Measurements from ENCODE around the gene ANKRD40.
"Not testable (repeated sequence)": the region's sequence is repeated elsewhere in the genome, so short reads cannot be mapped to it uniquely, and the experiment has no call there.

ANKRD40 gene

DNA sequence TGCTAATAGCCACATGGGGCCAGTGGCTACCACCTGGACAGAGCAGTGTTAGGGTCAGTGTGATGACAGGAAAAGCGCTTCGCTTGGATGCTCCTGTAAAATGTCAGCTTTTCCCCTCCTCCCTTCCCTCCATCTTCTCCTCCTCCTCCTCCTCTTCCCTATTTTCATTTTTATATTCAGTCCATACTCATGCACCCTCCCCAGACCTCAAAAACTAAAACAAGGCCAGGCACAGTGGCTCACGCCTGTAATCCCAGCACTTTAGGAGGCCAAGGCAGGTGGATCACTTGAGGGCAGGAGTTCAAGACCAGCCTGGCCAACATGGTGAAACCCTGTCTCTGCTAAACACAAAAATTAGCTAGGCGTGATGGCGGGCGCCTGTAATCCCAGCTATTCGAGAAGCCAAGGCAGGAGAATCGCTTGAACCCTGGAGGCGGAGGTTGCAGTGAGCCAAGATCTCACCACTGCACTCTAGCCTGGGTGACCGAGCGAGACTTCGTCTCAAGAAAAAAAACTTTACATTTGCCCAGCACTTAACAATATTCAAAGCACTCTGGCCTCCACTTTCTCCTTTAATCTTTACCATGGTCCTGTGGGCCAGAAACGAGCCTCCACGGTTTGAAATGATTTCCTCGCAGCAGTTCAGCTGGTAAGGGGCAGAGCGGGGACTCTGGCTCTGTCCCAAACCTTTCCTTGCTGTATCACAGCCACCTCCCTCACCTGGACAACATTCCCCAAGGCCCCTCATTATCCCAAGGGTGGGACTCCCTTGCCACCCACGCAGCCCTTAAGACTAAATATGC lies 21.8 kb downstream of the ANKRD40 start:
- DNase-seq = no peak

DNA sequence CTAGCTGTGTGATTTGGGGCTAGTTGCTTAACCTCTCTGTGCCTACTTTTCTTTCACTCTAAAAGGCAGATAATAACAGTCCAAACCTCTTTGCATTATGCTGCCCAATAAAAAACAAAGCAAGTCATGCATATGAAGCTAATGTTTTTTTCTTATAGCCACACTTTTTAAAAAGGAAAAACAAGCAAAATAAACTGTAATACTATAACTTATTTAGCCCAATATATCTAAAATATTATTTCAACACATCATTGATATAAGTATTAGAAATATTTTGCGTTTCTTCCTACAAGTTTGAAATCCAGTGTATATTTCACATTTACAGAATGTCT lies 22.4 kb downstream of the ANKRD40 start:
- DNase-seq = no peak

DNA sequence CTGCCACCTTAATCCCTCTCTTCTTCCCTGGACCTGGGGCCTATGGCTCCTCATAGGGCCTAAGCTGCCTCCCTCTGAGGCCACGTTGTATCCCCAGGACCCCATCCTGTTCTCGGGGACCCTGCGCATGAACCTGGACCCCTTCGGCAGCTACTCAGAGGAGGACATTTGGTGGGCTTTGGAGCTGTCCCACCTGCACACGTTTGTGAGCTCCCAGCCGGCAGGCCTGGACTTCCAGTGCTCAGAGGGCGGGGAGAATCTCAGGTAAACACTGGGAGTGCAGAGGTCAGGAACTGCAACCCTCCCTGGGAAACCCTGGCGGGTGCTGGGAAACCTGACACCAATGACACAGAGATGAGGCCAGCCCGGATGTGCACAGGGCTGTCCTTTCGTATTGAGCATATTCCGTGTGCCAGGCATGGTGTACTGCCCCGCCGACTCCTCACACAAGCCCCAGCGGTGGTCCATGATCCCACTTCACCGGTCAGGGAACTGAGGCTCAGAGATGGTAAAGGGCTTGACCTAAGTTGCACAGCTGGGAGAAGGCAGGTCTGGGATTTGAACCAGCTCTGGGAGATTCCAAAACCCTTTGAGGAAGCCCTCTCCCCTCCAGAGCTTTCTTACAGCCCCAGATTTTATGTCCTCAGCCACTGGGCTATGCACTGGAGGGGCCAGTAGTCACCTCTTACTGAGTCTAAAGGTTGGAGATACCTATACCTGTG lies 22.9 kb downstream of the ANKRD40 start:
- no peak for DNase-seq

DNA sequence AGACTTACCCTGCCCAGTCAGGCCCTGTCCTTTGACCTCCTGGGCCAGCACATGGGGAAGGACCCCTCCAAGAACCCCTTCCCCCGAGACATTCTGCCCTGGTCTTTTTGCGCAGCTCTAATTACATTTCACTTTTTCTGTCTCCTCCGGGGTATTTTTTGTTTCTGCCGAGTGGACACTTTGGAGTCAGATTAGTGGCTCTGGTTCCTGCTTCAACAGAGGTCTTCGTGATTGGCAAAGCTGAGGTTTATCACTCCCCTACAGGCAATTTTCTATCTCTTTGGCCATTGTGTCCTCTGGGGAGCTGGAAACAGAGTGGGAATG lies 23.5 kb downstream of the ANKRD40 start:
- no peak for DNase-seq

DNA sequence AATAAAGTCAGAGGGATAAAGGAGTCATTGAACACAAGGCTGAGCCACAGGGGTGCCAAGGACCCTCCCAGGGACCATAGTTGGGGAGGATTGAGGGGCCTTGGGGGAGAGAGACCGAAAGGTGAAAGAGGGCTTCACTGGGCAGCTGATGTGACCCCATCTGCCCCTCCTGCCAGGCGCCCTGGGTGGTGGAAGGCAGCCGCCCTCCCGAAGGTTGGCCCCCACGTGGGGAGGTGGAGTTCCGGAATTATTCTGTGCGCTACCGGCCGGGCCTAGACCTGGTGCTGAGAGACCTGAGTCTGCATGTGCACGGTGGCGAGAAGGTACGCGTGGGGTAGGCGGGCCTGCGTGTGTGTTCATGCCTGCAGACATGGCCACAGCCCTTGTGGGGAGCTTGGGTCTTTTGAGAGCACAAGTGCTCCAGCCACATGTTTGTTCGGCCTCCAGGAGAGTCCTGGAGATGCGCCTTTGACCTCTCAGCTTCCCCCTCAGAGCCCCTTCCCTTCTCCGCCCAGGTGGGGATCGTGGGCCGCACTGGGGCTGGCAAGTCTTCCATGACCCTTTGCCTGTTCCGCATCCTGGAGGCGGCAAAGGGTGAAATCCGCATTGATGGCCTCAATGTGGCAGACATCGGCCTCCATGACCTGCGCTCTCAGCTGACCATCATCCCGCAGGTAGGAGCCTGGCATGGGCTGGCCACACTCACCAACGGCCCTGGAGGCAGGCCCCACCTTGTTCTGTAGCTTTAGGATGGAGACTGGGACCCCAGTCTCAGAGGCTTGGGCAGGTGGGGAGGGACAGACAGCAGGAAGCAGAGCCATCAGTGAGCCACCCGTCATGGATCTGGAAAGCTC lies 24.1 kb downstream of the ANKRD40 start:
- DNase-seq = no peak

DNA sequence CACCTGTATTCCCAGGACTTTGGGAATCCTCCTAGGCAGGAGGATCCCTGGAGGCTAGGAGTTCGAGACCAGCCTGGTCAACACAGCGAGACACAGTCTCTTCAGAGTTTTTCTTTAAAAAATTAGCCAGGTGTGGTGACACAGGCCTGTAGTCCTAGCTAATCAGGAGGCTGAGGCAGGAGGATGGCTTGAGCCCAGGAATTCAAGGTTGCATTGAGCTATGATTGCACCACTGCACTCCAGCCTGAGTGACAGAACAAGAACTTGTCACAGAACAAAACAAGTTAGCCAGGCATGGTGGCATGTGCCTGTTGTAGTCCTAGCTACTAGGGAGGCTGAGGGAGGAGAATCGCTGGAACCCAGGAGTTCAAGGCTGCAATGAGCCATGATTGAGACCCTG lies 24.8 kb downstream of the ANKRD40 start:
- no peak for DNase-seq

DNA sequence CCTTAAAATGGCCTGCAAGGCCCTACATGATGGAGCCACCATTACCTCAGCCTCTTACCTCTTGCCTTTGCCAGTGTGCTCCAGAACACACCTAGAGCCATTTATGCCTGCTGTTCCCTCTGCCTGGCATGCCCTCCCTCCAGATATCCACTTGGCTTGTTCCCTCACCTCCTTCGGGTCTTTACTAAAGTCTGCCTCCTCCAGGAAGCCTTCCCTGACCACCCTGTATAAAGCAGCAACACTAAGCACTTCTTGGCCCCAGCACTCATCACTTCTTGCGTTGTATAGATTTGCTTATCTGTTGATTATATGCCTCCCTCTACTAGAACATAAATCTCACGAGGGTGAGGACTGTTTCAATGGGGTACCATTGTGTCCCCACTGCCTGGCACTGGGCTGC lies 25.3 kb downstream of the ANKRD40 start:
- DNase-seq = no peak

DNA sequence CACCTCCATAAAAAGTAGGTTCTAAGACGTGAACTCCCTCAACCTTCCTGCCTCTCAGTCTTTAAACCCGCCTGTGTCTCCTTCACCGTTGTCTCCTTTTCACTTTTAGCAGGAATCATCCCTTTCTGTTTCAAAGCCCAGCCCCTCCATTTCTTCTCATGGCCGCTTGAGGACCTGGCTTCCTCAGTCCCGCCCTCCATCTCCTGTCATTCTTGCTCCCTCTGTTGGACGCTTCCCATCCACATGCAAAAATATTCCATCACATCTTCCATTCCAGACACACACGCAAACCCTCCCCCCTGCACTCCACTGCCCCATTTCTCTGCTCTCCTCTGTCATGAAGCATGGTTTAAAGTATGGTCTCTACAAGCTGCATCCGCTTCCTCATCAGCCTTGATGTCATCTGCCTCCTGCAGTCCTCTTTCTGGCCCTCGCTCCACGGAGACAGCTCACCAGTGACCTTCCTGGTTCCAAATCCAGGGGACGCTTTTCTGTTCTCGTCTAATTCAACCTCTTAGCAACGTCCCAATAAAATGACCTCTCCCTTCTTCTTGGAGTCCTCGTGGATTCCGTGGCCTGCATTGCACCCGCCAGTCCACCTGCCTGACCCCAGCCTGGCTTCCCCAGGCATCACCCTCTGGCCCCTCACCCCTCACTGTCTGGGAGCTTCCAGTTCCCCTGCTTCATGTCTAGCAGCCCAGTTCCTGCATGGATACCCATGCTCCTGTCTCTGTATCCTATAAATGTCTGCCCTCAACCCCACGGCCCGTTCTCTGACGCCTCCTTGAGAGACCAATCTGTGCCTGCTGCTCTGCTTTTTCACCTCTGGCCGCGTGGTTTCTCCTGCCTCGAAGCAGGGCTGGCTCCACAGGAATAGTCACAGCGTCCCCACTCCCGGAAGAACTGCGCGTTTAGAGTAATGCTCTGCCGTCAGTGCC lies 26.2 kb downstream of the ANKRD40 start:
- no peak for DNase-seq

DNA sequence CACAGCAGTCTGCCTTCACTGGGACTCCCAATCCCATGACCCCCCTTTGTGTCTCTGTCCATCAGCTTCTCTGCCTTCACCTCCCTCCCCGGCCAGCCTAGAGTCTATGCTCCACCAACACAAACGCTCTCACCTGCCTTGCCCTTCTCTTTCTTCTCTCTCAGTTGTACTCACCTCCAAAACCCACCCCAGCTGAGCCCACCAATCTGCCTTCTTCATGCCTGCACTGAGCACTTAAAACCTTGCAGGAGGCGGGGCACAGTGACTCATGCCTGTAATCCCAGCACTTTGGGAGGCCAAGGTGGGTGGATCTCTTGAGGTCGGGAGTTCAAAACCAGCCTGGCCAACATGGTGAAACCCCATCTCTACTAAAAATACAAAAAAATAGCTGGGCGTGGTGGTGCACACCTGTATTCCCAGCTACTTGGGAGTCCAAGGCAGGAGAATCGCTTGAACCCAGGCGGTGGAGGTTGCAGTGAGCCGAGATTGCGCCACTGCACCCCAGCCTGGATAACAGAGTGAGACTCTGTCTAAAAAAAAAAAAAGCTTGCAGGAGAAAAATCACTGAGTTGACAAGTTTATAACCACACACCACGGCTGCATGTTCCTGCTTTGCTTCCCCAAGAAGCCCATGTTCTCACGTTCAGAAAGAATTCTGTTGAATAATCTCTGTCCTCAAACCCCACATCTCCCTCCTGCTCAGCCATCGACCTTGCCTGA lies 27.0 kb downstream of the ANKRD40 start:
- DNase-seq = not testable (repeated sequence)

DNA sequence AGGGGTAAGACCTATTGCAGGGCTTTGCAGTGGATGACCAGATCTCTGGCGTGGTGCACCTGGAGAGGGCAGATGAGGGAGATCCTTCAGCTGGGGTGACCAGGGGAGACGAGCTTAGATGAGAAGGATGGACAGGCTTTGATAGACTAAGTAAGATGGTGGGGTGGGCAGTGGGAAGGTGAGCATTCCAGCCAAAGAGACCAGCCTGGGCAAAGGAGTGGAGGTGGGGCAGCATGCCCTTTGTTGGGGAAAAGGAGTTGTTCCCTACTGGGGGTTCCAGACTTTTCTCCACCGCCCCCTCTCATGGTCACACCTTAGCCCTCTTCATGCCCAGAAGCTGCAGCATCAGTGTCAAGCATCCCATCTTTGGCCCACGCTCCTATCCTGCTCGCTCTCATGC lies 27.6 kb downstream of the ANKRD40 start:
- no peak for DNase-seq

DNA sequence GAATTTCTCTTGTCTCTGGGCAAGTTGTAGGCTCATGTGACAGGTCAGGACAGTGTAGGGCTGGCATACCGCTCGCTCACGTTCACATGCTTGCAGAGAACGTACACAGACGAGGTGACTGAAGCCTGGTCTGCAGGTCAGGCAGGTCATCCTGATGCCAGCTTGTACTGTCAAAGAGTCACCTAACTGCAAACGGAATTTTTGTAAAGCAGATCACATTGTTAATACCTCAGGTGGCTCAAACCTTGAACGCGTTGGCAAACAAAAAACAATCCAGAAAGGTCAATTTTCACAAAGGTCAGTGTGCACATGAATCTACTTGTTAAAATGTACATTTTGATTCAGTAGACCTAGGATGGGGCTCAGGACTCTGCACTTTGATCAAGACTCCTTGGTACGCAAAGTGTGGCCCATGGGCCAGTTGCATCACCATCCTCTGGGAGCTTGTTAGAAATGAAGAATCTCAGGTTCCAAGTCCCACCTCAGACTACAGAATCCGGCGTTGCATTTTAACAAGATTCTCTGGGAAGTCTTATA lies 28.6 kb downstream of the ANKRD40 start:
- DNase-seq = no peak

DNA sequence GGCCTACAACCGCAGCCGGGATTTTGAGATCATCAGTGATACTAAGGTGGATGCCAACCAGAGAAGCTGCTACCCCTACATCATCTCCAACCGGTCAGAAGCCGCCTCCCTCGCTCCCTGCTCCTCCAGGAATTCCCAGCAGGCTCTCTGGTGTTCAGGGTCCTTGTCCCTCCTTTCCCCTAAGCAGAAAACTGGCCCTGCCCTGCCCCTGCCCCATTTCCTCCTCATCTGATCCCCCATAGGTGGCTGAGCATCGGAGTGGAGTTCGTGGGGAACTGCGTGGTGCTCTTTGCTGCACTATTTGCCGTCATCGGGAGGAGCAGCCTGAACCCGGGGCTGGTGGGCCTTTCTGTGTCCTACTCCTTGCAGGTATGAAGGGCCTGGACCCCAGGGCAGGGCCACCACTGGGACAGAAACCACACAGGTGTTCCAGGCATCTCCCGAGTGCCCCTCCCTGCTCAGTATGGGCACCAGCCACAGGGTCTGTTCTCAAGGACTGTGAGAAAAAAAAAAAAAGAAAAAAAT lies 29.8 kb downstream of the ANKRD40 start:
- DNase-seq = no peak

DNA sequence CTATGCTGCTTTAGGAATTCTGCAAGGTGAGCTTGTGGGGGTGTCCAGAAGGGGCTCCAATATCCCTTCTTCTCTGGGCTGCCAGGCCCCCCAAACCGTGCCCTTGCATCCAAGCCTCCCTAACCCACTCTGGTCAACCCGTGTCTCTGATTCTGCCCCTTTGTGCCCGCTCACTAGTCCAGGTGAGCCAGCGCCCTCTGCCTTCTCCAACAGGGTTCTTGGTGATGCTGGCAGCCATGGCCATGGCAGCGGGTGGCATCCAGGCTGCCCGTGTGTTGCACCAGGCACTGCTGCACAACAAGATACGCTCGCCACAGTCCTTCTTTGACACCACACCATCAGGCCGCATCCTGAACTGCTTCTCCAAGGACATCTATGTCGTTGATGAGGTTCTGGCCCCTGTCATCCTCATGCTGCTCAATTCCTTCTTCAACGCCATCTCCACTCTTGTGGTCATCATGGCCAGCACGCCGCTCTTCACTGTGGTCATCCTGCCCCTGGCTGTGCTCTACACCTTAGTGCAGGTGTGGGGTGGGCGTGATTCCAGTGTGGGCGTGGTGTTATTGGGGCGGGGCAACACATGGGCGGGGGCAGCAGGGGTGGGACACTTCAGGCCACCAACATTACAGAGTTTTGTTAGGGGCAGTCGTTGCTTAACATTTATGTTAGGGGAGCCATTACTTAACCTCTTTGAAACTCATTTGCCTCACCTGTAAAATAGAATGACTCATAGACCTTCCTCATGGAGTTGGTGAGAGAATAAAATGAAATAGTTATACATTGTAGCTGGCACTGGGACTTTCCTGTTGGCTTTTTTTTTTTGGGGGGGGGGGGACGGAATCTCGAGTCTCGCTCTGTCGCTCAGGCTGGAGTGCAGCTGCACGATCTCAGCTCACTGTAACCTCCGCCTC lies 31.4 kb downstream of the ANKRD40 start:
- no peak for DNase-seq

DNA sequence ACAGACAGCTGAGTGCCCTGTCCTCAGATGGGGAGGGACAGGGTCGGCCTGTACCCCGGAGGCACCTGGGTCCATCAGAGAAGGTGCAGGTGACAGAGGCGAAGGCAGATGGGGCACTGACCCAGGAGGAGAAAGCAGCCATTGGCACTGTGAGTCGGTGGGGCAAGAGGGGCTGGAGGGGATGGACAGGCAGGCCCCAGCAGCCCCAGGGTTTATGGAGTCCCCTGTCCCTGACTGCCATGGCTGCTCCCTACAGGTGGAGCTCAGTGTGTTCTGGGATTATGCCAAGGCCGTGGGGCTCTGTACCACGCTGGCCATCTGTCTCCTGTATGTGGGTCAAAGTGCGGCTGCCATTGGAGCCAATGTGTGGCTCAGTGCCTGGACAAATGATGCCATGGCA lies 32.1 kb downstream of the ANKRD40 start:
- no peak for DNase-seq

DNA sequence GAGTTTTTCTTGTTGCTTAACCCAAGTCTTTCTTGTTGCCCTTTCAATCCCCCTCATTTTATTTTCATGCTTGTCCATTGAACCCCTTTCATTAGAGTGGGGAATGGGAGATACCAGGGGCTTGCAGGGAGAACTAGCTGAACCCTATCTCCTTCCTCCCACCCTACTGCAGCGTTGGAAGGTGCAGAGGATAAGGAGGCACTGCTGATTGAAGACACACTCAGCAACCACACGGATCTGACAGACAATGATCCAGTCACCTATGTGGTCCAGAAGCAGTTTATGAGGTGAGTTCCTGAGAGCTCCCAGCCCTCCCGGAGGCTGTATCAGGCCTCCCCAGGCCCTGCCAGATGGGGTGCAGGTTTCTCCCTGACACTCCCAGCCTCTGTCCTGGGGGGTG lies 32.5 kb downstream of the ANKRD40 start:
- no peak for DNase-seq

DNA sequence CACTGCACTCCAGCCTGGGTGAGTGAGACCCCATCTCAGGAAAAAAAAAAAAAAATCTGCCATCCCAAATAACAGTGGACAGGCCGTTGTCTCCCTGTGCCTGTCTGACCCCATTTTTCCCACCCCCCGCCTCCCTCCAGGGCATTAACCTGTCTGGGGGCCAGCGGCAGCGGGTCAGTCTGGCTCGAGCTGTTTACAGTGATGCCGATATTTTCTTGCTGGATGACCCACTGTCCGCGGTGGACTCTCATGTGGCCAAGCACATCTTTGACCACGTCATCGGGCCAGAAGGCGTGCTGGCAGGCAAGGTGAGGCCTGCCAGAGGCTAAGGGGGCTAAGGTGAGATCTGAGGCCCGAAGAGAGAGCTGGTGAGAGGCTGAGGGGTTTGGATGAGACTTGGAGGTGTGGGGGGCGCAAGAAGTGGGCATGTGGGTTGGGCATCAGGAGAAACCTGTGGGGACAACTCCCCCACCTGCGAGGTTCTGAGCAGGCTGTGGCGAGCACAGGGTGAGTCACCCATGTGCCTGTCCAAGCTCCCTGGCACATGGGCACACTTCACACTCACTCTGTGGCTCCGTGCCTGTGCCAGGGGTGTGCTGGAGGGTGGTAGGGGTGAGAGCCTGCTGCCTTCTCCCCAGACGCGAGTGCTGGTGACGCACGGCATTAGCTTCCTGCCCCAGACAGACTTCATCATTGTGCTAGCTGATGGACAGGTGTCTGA lies 34.7 kb downstream of the ANKRD40 start:
- no peak for DNase-seq

DNA sequence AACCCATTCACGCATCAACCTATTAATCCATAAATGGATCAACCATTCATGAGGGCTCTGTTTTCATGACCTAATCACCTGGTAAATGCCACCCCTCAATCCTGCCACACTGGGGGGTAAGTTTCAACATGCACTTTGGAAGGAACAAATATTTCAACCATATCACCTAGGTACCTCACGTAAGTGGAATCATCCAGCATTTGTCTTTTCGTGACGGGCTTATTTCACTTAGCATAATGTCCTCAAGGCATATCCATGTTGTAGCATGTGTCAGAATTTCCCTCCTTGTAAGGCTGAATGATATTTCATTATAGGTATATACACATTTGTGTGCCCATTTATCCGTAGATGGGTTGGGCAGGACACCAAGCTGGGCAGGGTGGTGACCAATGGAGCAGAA lies 35.6 kb downstream of the ANKRD40 start:
- DNase-seq = no peak

DNA sequence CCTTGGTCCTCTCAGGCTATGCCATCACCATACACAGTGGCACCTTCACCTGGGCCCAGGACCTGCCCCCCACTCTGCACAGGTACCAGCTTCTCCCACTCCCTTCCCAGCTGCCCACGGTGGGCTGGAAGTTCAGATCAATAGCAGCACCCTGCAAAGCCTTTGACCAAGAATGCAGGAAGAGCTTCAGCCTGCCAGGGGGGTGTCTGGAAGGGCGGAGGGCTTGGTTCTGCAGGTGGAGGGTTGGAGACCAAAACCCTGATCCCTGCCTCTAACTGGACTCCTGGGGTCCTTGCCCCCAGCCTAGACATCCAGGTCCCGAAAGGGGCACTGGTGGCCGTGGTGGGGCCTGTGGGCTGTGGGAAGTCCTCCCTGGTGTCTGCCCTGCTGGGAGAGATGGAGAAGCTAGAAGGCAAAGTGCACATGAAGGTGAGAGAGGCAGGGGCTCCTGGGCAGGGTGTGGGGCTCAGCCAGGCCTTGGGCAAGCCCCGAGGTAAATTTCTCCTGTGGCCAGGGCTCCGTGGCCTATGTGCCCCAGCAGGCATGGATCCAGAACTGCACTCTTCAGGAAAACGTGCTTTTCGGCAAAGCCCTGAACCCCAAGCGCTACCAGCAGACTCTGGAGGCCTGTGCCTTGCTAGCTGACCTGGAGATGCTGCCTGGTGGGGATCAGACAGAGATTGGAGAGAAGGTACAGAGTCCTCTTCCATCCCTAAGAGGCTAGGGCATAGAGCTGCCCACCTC lies 38.7 kb downstream of the ANKRD40 start:
- no peak for DNase-seq
